ENCODE data around the gene GALNT10. TPM values are rescaled to one million over a fixed set of nuclear protein-coding genes. Genes with fewer than 3 reads are reported as not detected.

Gene GALNT10
- total RNA-seq, 4 donors from 2014 or later, result 21.4 to 49.8 (median 44.7) TPM

GRCh38 chr5:154470137-154470536 lies 279.6 kb downstream of the GALNT10 start:
- no peaks in the 10 kb centered on the region for H3K9me3 ChIP-seq
- intact Hi-C loops (cut with DNase I), result no loop called here
- peaks cover 16 to 30% (median 22%) of the 10 kb centered on the region in 4 donors for H3K4me1 ChIP-seq
- H3K36me3 ChIP-seq, result no peaks in the 10 kb centered on the region
- no peak overlapping the region for H3K4me3 ChIP-seq
- 76% methylated on average over 2 of the region's 2 CpGs for WGBS
- TF ChIP-seq POLR2A (IDR thresholded peaks at IDR 0.05; ENCODE audit: low read depth) (no peak), CTCF (IDR thresholded peaks at IDR 0.05) (no peak)
- peaks cover 6 to 73% (median 41%) of the 10 kb centered on the region in 4 donors for H3K27me3 ChIP-seq
- no peak for DNase-seq (ENCODE audit: extremely low spot score)
- no peak overlapping the region for H3K27ac ChIP-seq (replicated peaks in 1 of 4)

Small RNAs within 50 kb of the gene (small RNA-seq; reads per million reads assigned to genes)
- gene MIR1294 (0.17 to 1.2 (median 0.19) reads per million in 3 donors), gene RN7SL655P (0 reads per million in 3 donors)

Other genes with a start within 250 kb of the GALNT10 start
- gene FAM114A2, start 151.8 kb upstream of the GALNT10 start, total RNA-seq, result 10 to 100 TPM; 17.4 to 20.5 (median 17.9) TPM
- gene MFAP3, start 151.8 kb upstream of the GALNT10 start, total RNA-seq, result 10 to 100 TPM; 22.0 to 35.3 (median 29.7) TPM

Data from esophagus muscularis mucosa (tissue), 4 donors.